Fibroblast of lung (primary cell): ENCODE data around the gene ABR. TPM values are rescaled to one million over a fixed set of nuclear protein-coding genes. Genes with fewer than 3 reads are reported as not detected.

ENCODE experiments used
- DNase-seq, 2 donors: peaks; one replicate each; pipeline versions ENCODE4 v3.0.0 to v3.0.0-alpha.2; 2010; ENCODE audit warnings: low read depth in 2 of 2
- H2AFZ ChIP-seq: 2 replicates; pipeline ENCODE4 v1.5.1; 2012; ENCODE audit warnings: low read length, control low read depth, inconsistent platforms
- H3K27ac ChIP-seq: 2 replicates; pipeline ENCODE4 v1.5.1; 2011; ENCODE audit warnings: low read length, control low read depth; ENCODE audit not compliant: insufficient read depth
- H3K27me3 ChIP-seq: 2 replicates; pipeline ENCODE4 v1.5.1; 2011; ENCODE audit warnings: mild to moderate bottlenecking, low read length; ENCODE audit not compliant: control insufficient read depth, insufficient read depth
- H3K36me3 ChIP-seq: 2 replicates; pipeline ENCODE4 v1.5.1; 2011; ENCODE audit warnings: low read length; ENCODE audit not compliant: control insufficient read depth, insufficient read depth
- H3K4me1 ChIP-seq: 2 replicates; pipeline ENCODE4 v1.5.1; 2011; ENCODE audit warnings: low read length; ENCODE audit not compliant: control insufficient read depth, insufficient read depth; ENCODE audit errors: extremely low read depth
- H3K4me2 ChIP-seq: 2 replicates; pipeline ENCODE4 v1.5.1; 2011; ENCODE audit warnings: low read length, control low read depth; ENCODE audit not compliant: insufficient read depth; ENCODE audit errors: extremely low read depth
- H3K4me3 ChIP-seq, 4 experiments: fragments of 200-600 bp in 1 of 4; sonication (generic) in 1 of 4; replicated peaks in 1 of 4; 2 replicates each; pipeline ENCODE4 v1.5.1; 2011 to 2016; ENCODE audit warnings: low read length in 4 of 4, low read depth in 3 of 4, mild to moderate bottlenecking in 3 of 4, control low read depth in 2 of 4, inconsistent platforms in 1 of 4, mixed read lengths in 1 of 4; ENCODE audit not compliant: insufficient read depth in 1 of 4; ENCODE audit errors: control extremely low read depth in 1 of 4
- H3K79me2 ChIP-seq: 2 replicates; pipeline ENCODE4 v1.5.1; 2012; ENCODE audit warnings: mild to moderate bottlenecking, low read length, inconsistent platforms; ENCODE audit not compliant: control insufficient read depth, insufficient read depth
- H3K9ac ChIP-seq: 2 replicates; pipeline ENCODE4 v1.5.1; 2011; ENCODE audit warnings: mild to moderate bottlenecking, low read length, control low read depth; ENCODE audit not compliant: insufficient read depth
- H3K9me3 ChIP-seq: 2 replicates; pipeline ENCODE4 v1.5.1; 2012; ENCODE audit warnings: low read depth, low read length; ENCODE audit not compliant: control insufficient read depth, insufficient read depth
- H4K20me1 ChIP-seq: 2 replicates; pipeline ENCODE4 v1.5.1; 2011; ENCODE audit warnings: low read length; ENCODE audit not compliant: control insufficient read depth, insufficient read depth; ENCODE audit errors: extremely low read depth
- EZH2 ChIP-seq: IDR thresholded peaks from 2 replicates; pipeline ENCODE4 v1.5.1; 2012; ENCODE audit warnings: low read length, control low read depth, mild to moderate bottlenecking; ENCODE audit errors: missing control alignments
- polyA plus RNA-seq, 2 donors: library from polyadenylated mRNA; depleted of rRNA in 1 of 2; stranded (reverse) in 1 of 2; unstranded in 1 of 2; fragments of >200 nt; gene quantifications; 2 replicates each; pipeline ENCODE4 v1.2.1, GENCODE V29; 2011 to 2012; ENCODE audit warnings: missing spikeins in 1 of 2
- total RNA-seq: library from RNA; depleted of rRNA; stranded (reverse); fragments of >200 nt; gene quantifications from 2 replicates; pipeline ENCODE4 v1.2.1, GENCODE V29; 2014
- TF ChIP-seq, protein P1 (sequence below), 2 donors: IDR thresholded peaks in 1 of 2; conservative IDR thresholded peaks in 1 of 2; 1 replicate in 1 of 2; 2 replicates in 1 of 2; pipeline ENCODE4 v1.5.1; 2011 to 2012; ENCODE audit warnings: low read length in 2 of 2, control low read depth in 1 of 2, inconsistent platforms in 1 of 2, low read depth in 1 of 2, mild to moderate bottlenecking in 1 of 2

Gene ABR
- total and polyA plus RNA-seq, 2 donors (not counting 1 experiment from before 2014, with no cell fraction given), result 43.7 to 84.7 TPM

DNA sequence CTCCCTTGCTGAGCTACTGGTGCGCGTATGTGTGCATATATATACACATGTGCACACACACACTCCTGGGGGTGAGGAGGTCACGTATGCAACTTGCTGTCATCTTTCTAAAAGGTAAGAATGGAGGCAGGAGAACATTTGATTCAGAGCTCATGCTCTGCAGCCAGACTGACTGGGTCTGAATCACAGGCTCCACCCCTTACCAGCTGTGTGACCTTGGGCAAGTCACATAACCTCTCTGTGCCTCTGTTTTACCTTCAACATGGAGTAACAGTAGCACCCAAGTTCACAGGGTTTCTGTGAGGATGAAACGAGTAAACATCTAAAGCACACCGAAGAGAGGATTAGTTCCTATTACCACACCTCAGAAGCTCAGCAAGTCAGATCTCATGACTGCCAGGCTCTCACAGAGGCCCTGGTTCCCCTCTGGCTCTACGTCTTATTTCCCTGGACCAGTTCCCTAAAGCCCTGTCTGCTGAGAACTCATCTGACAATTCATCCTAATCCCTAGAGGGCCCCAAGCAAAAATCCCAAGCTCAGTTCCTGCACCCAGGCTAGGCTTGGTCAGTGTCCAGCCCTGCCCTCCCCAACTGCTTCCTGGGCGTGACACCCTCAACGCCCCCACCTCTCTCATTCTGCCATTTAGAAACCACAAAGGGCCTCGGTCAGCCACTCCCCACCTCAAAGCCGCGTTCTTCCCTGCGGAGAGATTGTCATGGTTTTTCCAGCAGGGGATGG is 28.7 kb downstream of the ABR start:
- TF ChIP-seq, protein P1, sequence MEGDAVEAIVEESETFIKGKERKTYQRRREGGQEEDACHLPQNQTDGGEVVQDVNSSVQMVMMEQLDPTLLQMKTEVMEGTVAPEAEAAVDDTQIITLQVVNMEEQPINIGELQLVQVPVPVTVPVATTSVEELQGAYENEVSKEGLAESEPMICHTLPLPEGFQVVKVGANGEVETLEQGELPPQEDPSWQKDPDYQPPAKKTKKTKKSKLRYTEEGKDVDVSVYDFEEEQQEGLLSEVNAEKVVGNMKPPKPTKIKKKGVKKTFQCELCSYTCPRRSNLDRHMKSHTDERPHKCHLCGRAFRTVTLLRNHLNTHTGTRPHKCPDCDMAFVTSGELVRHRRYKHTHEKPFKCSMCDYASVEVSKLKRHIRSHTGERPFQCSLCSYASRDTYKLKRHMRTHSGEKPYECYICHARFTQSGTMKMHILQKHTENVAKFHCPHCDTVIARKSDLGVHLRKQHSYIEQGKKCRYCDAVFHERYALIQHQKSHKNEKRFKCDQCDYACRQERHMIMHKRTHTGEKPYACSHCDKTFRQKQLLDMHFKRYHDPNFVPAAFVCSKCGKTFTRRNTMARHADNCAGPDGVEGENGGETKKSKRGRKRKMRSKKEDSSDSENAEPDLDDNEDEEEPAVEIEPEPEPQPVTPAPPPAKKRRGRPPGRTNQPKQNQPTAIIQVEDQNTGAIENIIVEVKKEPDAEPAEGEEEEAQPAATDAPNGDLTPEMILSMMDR (conservative IDR thresholded peaks at IDR 0.05 in 1 of 2, IDR thresholded peaks at IDR 0.05 in 1 of 2; ENCODE audit: low read depth in 1 of 2, low read length in 2 of 2), result no peak
- TF ChIP-seq EZH2, result no peak
- DNase-seq, result peak in 1 of 2 donors; percentile 36

GRCh38 chr17:1149869-1150268 is 29.9 kb downstream of the ABR start:
- H3K4me3 ChIP-seq, result no peak overlapping the region
- no peak overlapping the region for H3K9ac ChIP-seq
- H3K79me2 ChIP-seq, result no peaks in the 10 kb centered on the region
- H3K27ac ChIP-seq, result no peak overlapping the region
- H3K4me1 ChIP-seq, result no peaks in the 10 kb centered on the region
- no peaks in the 10 kb centered on the region for H4K20me1 ChIP-seq
- no peak overlapping the region for H2AFZ ChIP-seq
- H3K36me3 ChIP-seq, result no peaks in the 10 kb centered on the region
- no peak overlapping the region for H3K4me2 ChIP-seq
- TF ChIP-seq, protein P1 (conservative IDR thresholded peaks at IDR 0.05 in 1 of 2, IDR thresholded peaks at IDR 0.05 in 1 of 2; ENCODE audit: low read depth in 1 of 2, low read length in 2 of 2), result no peak
- no peak for TF ChIP-seq EZH2
- no peaks in the 10 kb centered on the region for H3K9me3 ChIP-seq
- DNase-seq, result no peak
- no peaks in the 10 kb centered on the region for H3K27me3 ChIP-seq

More for the DNA sequence above, 28.7 kb downstream of the ABR start:
- no peak overlapping the region for H3K4me2 ChIP-seq
- H3K4me3 ChIP-seq, result no peak overlapping the region
- no peaks in the 10 kb centered on the region for H3K4me1 ChIP-seq
- H3K36me3 ChIP-seq, result no peaks in the 10 kb centered on the region
- H3K27ac ChIP-seq, result no peak overlapping the region
- no peak overlapping the region for H2AFZ ChIP-seq
- H3K9me3 ChIP-seq, result no peaks in the 10 kb centered on the region
- H3K9ac ChIP-seq, result no peak overlapping the region
- H4K20me1 ChIP-seq, result no peaks in the 10 kb centered on the region
- no peaks in the 10 kb centered on the region for H3K27me3 ChIP-seq
- no peaks in the 10 kb centered on the region for H3K79me2 ChIP-seq

DNA sequence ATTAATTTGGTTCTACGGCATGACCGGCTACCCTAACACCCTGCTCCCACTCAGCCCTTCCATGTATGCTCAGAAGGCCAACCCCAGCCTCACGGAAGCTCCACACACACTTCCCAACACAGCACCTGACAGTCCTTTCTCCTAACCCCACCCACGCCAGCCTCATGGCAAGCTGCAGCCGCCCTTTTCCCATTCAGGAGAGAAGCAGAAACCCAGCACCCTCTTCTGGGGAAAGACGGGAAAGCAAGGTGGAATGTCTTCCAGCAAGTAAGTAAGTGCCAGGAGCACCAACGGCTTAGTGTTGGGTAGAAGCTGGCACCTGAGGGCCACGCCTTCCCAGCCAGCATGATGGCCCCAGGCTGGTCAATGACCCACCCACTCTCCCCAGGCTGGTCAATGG is 32.1 kb downstream of the ABR start:
- no peaks in the 10 kb centered on the region for H3K27me3 ChIP-seq
- no peaks in the 10 kb centered on the region for H3K4me1 ChIP-seq
- peak; percentile 60 to 65 for DNase-seq
- no peaks in the 10 kb centered on the region for H4K20me1 ChIP-seq
- H3K9ac ChIP-seq, result no peak overlapping the region
- H3K79me2 ChIP-seq, result no peaks in the 10 kb centered on the region
- H3K4me2 ChIP-seq, result no peak overlapping the region
- H3K36me3 ChIP-seq, result no peaks in the 10 kb centered on the region
- H3K4me3 ChIP-seq, result no peak overlapping the region
- H2AFZ ChIP-seq, result no peak overlapping the region
- TF ChIP-seq, protein P1 (conservative IDR thresholded peaks at IDR 0.05 in 1 of 2, IDR thresholded peaks at IDR 0.05 in 1 of 2; ENCODE audit: low read depth in 1 of 2, low read length in 2 of 2), result peak; percentile 34 to 57
- TF ChIP-seq EZH2, result no peak
- H3K27ac ChIP-seq, result no peak overlapping the region
- no peaks in the 10 kb centered on the region for H3K9me3 ChIP-seq
